ENCODE results near the gene ULK4. TPM values are rescaled to one million over a fixed set of nuclear protein-coding genes. Genes with fewer than 3 reads are reported as not detected.

ULK4 gene
- total and polyA plus RNA-seq, 2 of the 8 experiments (the other 6 are each of a cell fraction or from before 2014, with no cell fraction given), result 3.0 to 10.8 TPM

GRCh38 chr3:41222012-41222411 lies 739.9 kb downstream of the ULK4 start:
- no peak for FAIRE-seq
- no peak overlapping the region for H2BK20ac ChIP-seq (ENCODE audit: low read length)
- H2BK12ac ChIP-seq (ENCODE audit: low read depth, low read length), result no peak overlapping the region
- peaks cover 16 to 40% (median 29%) of the 10 kb centered on the region in 4 experiments for H3K36me3 ChIP-seq (ENCODE audit: control insufficient read depth in 2 of 4, insufficient read depth in 4 of 4, low read length in 3 of 4)
- no peak overlapping the region for H2BK120ac ChIP-seq (replicated peaks; ENCODE audit: low read depth, low read length)
- H3K4me2 ChIP-seq (ENCODE audit: insufficient read depth in 1 of 2, low read depth in 2 of 2, low read length in 2 of 2), result no peak overlapping the region
- H3K79me2 ChIP-seq (ENCODE audit: control insufficient read depth in 1 of 2, insufficient read depth in 2 of 2, low read length in 2 of 2), result peaks cover 9 to 100% of the 10 kb centered on the region in 2 experiments
- H3K18ac ChIP-seq (ENCODE audit: extremely low read depth, low read length), result 0 out of 2 replicates have a peak overlapping the region, but pooled peaks have one; percentile 19
- H2AK5ac ChIP-seq (ENCODE audit: low read depth, low read length), result no peak overlapping the region
- H3K23me2 ChIP-seq (ENCODE audit: low read depth, low read length), result no peaks in the 10 kb centered on the region
- no peak overlapping the region for H2BK15ac ChIP-seq (ENCODE audit: low read length)
- H3K4me3 ChIP-seq (ENCODE audit: extremely low read depth in 1 of 4, insufficient read depth in 2 of 4, low read depth in 3 of 4, low read length in 4 of 4), result no peak overlapping the region
- H3K9ac ChIP-seq (replicated peaks in 1 of 4; ENCODE audit: extremely low read depth in 1 of 4, low read depth in 3 of 4, low read length in 3 of 4), result no peak overlapping the region
- DNase-seq (ENCODE audit: low read depth in 1 of 2, low spot score in 2 of 2), result no peak
- peaks cover 0 to 6% (median 0%) of the 10 kb centered on the region in 4 experiments; a peak in 4 of 7 replicates for H3K4me1 ChIP-seq (replicated peaks in 1 of 4; ENCODE audit: control insufficient read depth in 3 of 4, insufficient read depth in 4 of 4, low read length in 3 of 4)
- no peak overlapping the region for H3K56ac ChIP-seq (replicated peaks; ENCODE audit: insufficient read length, low read depth, low read length)
- H4K5ac ChIP-seq (ENCODE audit: insufficient read length, low read depth, low read length), result no peak overlapping the region
- H4K91ac ChIP-seq (replicated peaks; ENCODE audit: insufficient read length, low read length), result no peak overlapping the region
- no peak overlapping the region for H2AFZ ChIP-seq (ENCODE audit: low read length)
- POLR2A ChIA-PET (ENCODE audit: partially characterized antibody), result no interaction called here
- no peaks in the 10 kb centered on the region for H3K9me3 ChIP-seq (ENCODE audit: insufficient read depth in 2 of 2, low read depth in 1 of 2, low read length in 1 of 2)
- 80% methylated on average over 2 of the region's 2 CpGs; no CpG with 5 or more reads in 1 of the 2 experiments for WGBS, 2 experiments (ENCODE audit: extremely low coverage in 1 of 2, insufficient coverage in 1 of 2, insufficient read length in 1 of 2, insufficient replicate concordance in 2 of 2, low coverage in 1 of 2, low lambda C conversion rate in 2 of 2, missing lambda C conversion rate in 1 of 2)
- peaks cover 20 to 32% of the 10 kb centered on the region in 2 experiments for H4K20me1 ChIP-seq (replicated peaks in 1 of 2; ENCODE audit: control insufficient read depth in 1 of 2, insufficient read depth in 2 of 2, low read length in 2 of 2)
- no peak overlapping the region for H4K8ac ChIP-seq (ENCODE audit: extremely low read depth, insufficient read depth, low read length)
- H3K23ac ChIP-seq (ENCODE audit: insufficient read length), result no peak overlapping the region
- no peak overlapping the region for H3K14ac ChIP-seq (ENCODE audit: insufficient read length)
- H2BK5ac ChIP-seq (ENCODE audit: low read depth, low read length), result no peak overlapping the region
- H3K27me3 ChIP-seq (replicated peaks in 1 of 4; ENCODE audit: control insufficient read depth in 3 of 4, extremely low read depth in 1 of 4, insufficient read depth in 3 of 4, low read length in 3 of 4), result peaks cover 0 to 1% (median 0%) of the 10 kb centered on the region in 4 experiments; a peak in 1 of 7 replicates
- peaks cover 4% of the 10 kb centered on the region; the same call in 1 of the 2 replicates for H3K79me1 ChIP-seq (ENCODE audit: low read depth, low read length)
- H3K27ac ChIP-seq (ENCODE audit: low read depth, low read length), result no peak overlapping the region
- no peak overlapping the region for H3K4ac ChIP-seq (replicated peaks; ENCODE audit: insufficient read length, low read depth, low read length)
- CTCF ChIA-PET (ENCODE audit: partially characterized antibody), result interaction anchor here (1.0 kb wide), 1 partner anchor 14 kb away, joined by 3 read pairs; no protein-coding TSS in a partner anchor
- no peak for TF ChIP-seq NRF1 (IDR thresholded peaks at IDR 0.05; ENCODE audit: low read depth, low read length)
- no peak for TF ChIP-seq ZNF274 (IDR thresholded peaks at IDR 0.05; ENCODE audit: borderline replicate concordance, extremely low read depth, low read length)
- TF ChIP-seq POU5F1 (IDR thresholded peaks at IDR 0.05; ENCODE audit: low read depth, low read length), result no peak
- TF ChIP-seq CHD2 (IDR thresholded peaks at IDR 0.05; ENCODE audit: low read length), result no peak
- TF ChIP-seq FOSL1 (IDR thresholded peaks at IDR 0.05; ENCODE audit: insufficient read depth, low read depth, low read length), result no peak
- no peak for TF ChIP-seq ATF3 (IDR thresholded peaks at IDR 0.05; ENCODE audit: insufficient read depth, low read depth, low read length)
- TF ChIP-seq ATF2 (IDR thresholded peaks at IDR 0.05; ENCODE audit: low read length), result no peak
- TF ChIP-seq BACH1 (IDR thresholded peaks at IDR 0.05; ENCODE audit: low read length), result no peak
- TF ChIP-seq SIN3A (conservative IDR thresholded peaks at IDR 0.05 in 1 of 2, IDR thresholded peaks at IDR 0.05 in 1 of 2; ENCODE audit: low read depth in 1 of 2, low read length in 2 of 2), result no peak
- no peak for TF ChIP-seq RBBP5 (IDR thresholded peaks at IDR 0.05; ENCODE audit: borderline replicate concordance, low read depth, low read length)
- TF ChIP-seq HDAC2 (IDR thresholded peaks at IDR 0.05; ENCODE audit: borderline replicate concordance in 1 of 2, low read depth in 2 of 2, low read length in 2 of 2), result no peak

Data from H1 (cell line).